GM19238 (cell line): Measurements from ENCODE around the gene SDS.

Experiments used
- DNase-seq: peaks from one replicate; pipeline ENCODE4 v3.0.0; 2011; ENCODE audit warnings: low spot score; ENCODE audit not compliant: insufficient read length

SDS gene

GRCh38 chr12:113348849-113349536, 54.7 kb downstream of the SDS start:
- DNase-seq: no peak

- DNase-seq: no peak
These were observed 55.8 kb downstream of the SDS start for GRCh38 chr12:113347892-113348291.

DNA sequence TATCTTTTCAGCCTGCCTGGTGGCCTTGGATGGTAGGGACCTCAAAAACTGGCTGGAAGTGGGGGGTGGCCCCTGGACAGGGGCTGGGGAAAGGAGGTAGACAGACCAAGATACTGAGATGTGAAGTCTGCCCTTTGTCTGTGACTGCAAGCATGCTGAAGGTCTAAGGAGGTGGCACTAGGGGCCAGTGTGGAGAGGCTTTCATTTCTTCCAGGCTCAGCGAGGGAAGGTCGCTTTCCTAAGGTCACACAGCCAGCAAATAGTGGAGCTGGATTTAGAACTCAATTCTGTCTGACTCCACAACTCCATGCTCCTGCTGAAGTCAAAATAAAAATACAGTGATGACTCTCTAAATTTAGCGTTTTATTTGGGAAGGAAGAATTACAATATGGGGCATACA, 56.6 kb downstream of the SDS start:
- DNase-seq: no peak

- DNase-seq: no peak
These were observed 57.3 kb downstream of the SDS start for GRCh38 chr12:113346353-113346752.

DNA sequence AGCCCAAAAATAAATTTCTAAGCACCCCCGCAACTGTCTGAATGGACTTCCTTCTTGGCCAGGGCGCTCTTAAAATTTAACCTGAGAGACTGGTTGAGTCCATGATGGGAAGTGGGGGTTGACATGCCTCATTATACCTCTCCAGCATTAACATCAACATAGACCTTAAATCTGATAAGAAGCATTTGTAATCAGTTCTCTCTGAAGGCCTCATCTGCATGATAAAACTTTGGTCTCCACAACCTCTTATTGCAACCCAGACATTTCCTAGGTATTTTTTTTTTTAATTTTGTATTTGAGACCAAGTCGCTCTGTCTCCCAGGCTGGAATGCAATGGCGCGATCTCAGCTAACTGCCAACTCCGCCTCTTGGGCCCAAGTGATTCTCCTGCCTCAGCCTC, 58.4 kb downstream of the SDS start:
- DNase-seq: no peak
